ENCODE measurements around the gene METTL24.
"Not testable (repeated sequence)": the region's sequence is repeated elsewhere in the genome, so short reads cannot be mapped to it uniquely, and the experiment has no call there.

METTL24 gene

GRCh38 chr6:110307368-110307767 is 50.8 kb downstream of the METTL24 start:
- no peak for FAIRE-seq

GRCh38 chr6:110305832-110306231 is 52.3 kb downstream of the METTL24 start:
- not testable (repeated sequence) for FAIRE-seq

GRCh38 chr6:110303692-110304091 is 54.5 kb downstream of the METTL24 start:
- FAIRE-seq = not testable (repeated sequence)

GRCh38 chr6:110298916-110299315 is 59.2 kb downstream of the METTL24 start:
- FAIRE-seq = no peak

- no peak for FAIRE-seq
Measured at GRCh38 chr6:110298411-110298810, 59.7 kb downstream of the METTL24 start.

GRCh38 chr6:110296241-110297025 is 61.7 kb downstream of the METTL24 start:
- no peak for FAIRE-seq

- no peak for FAIRE-seq
Measured at GRCh38 chr6:110295451-110296165, 62.5 kb downstream of the METTL24 start.

GRCh38 chr6:110287462-110288341 is 70.4 kb downstream of the METTL24 start:
- FAIRE-seq = no peak

- FAIRE-seq = no peak
Measured at GRCh38 chr6:110285306-110286060, 72.7 kb downstream of the METTL24 start.

- no peak for FAIRE-seq
Measured at GRCh38 chr6:110284855-110285254, 73.3 kb downstream of the METTL24 start.

GRCh38 chr6:110283657-110284056 is 74.5 kb downstream of the METTL24 start:
- no peak for FAIRE-seq

GRCh38 chr6:110282412-110282811 is 75.7 kb downstream of the METTL24 start:
- FAIRE-seq = no peak

GRCh38 chr6:110277100-110277665 is 81.0 kb downstream of the METTL24 start:
- no peak for FAIRE-seq

GRCh38 chr6:110272781-110273180 is 85.4 kb downstream of the METTL24 start:
- not testable (repeated sequence) for FAIRE-seq

- FAIRE-seq = no peak
Measured at GRCh38 chr6:110271732-110272022, 86.5 kb downstream of the METTL24 start.

GRCh38 chr6:110270165-110270564 is 88.0 kb downstream of the METTL24 start:
- no peak for FAIRE-seq

- FAIRE-seq = no peak
Measured at GRCh38 chr6:110269623-110270022, 88.5 kb downstream of the METTL24 start.

GRCh38 chr6:110266996-110267395 is 91.2 kb downstream of the METTL24 start:
- no peak for FAIRE-seq

- FAIRE-seq = no peak
Measured at GRCh38 chr6:110265273-110265672, 92.9 kb downstream of the METTL24 start.

GRCh38 chr6:110256366-110256765 is 101.8 kb downstream of the METTL24 start:
- no peak for FAIRE-seq

GRCh38 chr6:110255211-110255750 is 102.9 kb downstream of the METTL24 start:
- no peak for FAIRE-seq

GRCh38 chr6:110250838-110251237 is 107.3 kb downstream of the METTL24 start:
- no peak for FAIRE-seq
